ENCODE measurements around the gene ASZ1.

Gene ASZ1

GRCh38 chr7:117411539-117411938 is 15.8 kb downstream of the ASZ1 start:
- no peaks in the 10 kb centered on the region for H3K9me3 Mint-ChIP-seq
- no peaks in the 10 kb centered on the region for H3K36me3 Mint-ChIP-seq (ENCODE audit: low read depth)
- H3K27ac Mint-ChIP-seq = no peak overlapping the region
- no peak overlapping the region for H3K4me3 Mint-ChIP-seq
- no peaks in the 10 kb centered on the region for H3K4me1 Mint-ChIP-seq
- no peaks in the 10 kb centered on the region for H3K27me3 Mint-ChIP-seq (ENCODE audit: low read depth)
- no peak for TF ChIP-seq CTCF (IDR thresholded peaks at IDR 0.05; ENCODE audit: unreplicated experiment in 3 of 3)

GRCh38 chr7:117408831-117409230 is 18.5 kb downstream of the ASZ1 start:
- H3K27ac Mint-ChIP-seq = no peak overlapping the region
- H3K9me3 Mint-ChIP-seq = no peaks in the 10 kb centered on the region
- no peak overlapping the region for H3K4me3 Mint-ChIP-seq
- no peaks in the 10 kb centered on the region for H3K36me3 Mint-ChIP-seq (ENCODE audit: low read depth)
- no peak for TF ChIP-seq CTCF (IDR thresholded peaks at IDR 0.05; ENCODE audit: unreplicated experiment in 3 of 3)
- no peaks in the 10 kb centered on the region for H3K4me1 Mint-ChIP-seq
- no peaks in the 10 kb centered on the region for H3K27me3 Mint-ChIP-seq (ENCODE audit: low read depth)

- Mint-ChIP-seq H3K27me3 (ENCODE audit: low read depth) (no peaks in the 10 kb centered on the region), H3K4me1 (peaks cover 5% of the 10 kb centered on the region), H3K9me3 (no peaks in the 10 kb centered on the region), H3K36me3 (ENCODE audit: low read depth) (no peaks in the 10 kb centered on the region), H3K4me3 (no peak overlapping the region), H3K27ac (no peak overlapping the region)
- TF ChIP-seq CTCF (IDR thresholded peaks at IDR 0.05; ENCODE audit: unreplicated experiment in 3 of 3) = no peak
These were observed 21.8 kb downstream of the ASZ1 start for GRCh38 chr7:117405519-117405918.

GRCh38 chr7:117403737-117404136 is 23.6 kb downstream of the ASZ1 start:
- Mint-ChIP-seq H3K27ac (no peak overlapping the region), H3K36me3 (ENCODE audit: low read depth) (no peaks in the 10 kb centered on the region), H3K4me3 (no peak overlapping the region), H3K4me1 (peaks cover 5% of the 10 kb centered on the region), H3K9me3 (no peaks in the 10 kb centered on the region), H3K27me3 (ENCODE audit: low read depth) (no peaks in the 10 kb centered on the region)
- TF ChIP-seq CTCF (IDR thresholded peaks at IDR 0.05; ENCODE audit: unreplicated experiment in 3 of 3) = no peak

GRCh38 chr7:117402109-117402508 is 25.2 kb downstream of the ASZ1 start:
- Mint-ChIP-seq H3K4me3 (no peak overlapping the region), H3K4me1 (peaks cover 5% of the 10 kb centered on the region), H3K27me3 (ENCODE audit: low read depth) (no peaks in the 10 kb centered on the region), H3K36me3 (ENCODE audit: low read depth) (no peaks in the 10 kb centered on the region), H3K27ac (no peak overlapping the region), H3K9me3 (no peaks in the 10 kb centered on the region)
- TF ChIP-seq CTCF (IDR thresholded peaks at IDR 0.05; ENCODE audit: unreplicated experiment in 3 of 3) = no peak

- peaks cover 5% of the 10 kb centered on the region for H3K4me1 Mint-ChIP-seq
- H3K9me3 Mint-ChIP-seq = no peaks in the 10 kb centered on the region
- no peaks in the 10 kb centered on the region for H3K27me3 Mint-ChIP-seq (ENCODE audit: low read depth)
- no peak overlapping the region for H3K27ac Mint-ChIP-seq
- H3K4me3 Mint-ChIP-seq = no peak overlapping the region
- H3K36me3 Mint-ChIP-seq (ENCODE audit: low read depth) = no peaks in the 10 kb centered on the region
- peak in 1 of 3 experiments; percentile 26 for TF ChIP-seq CTCF (IDR thresholded peaks at IDR 0.05; ENCODE audit: unreplicated experiment in 3 of 3)
These were observed 25.8 kb downstream of the ASZ1 start for GRCh38 chr7:117401293-117402002.
